Ascending aorta (tissue), 2 donors: ENCODE measurements around the gene ZNF205. TPM values are rescaled to one million over a fixed set of nuclear protein-coding genes. Genes with fewer than 3 reads are reported as not detected.
"Not testable (repeated sequence)": the region's sequence is repeated elsewhere in the genome, so short reads cannot be mapped to it uniquely, and the experiment has no call there.

ENCODE experiments used
- DNase-seq, 2 donors: peaks; one replicate each; pipeline ENCODE4 v3.0.0-alpha.2; 2019; ENCODE audit warnings: low spot score in 2 of 2
- H3K27ac ChIP-seq, 2 donors: fragments of 200-600 bp; sonication (generic); one replicate each; pipeline ENCODE4 v1.5.1; 2016 to 2017; ENCODE audit warnings: mild to moderate bottlenecking in 1 of 2
- H3K27me3 ChIP-seq: fragments of 200-600 bp; sonication (generic); one replicate; pipeline ENCODE4 v1.5.1; 2017
- H3K36me3 ChIP-seq, 2 donors: fragments of 200-600 bp; sonication (generic); one replicate each; pipeline ENCODE4 v1.5.1; 2016
- H3K4me1 ChIP-seq, 2 donors: fragments of 200-600 bp; sonication (generic); one replicate each; pipeline ENCODE4 v1.5.1; 2016 to 2017; ENCODE audit warnings: mild to moderate bottlenecking in 1 of 2
- H3K4me3 ChIP-seq, 2 donors: fragments of 200-600 bp; sonication (generic); one replicate each; pipeline ENCODE4 v1.5.1; 2016 to 2017; ENCODE audit warnings: mild to moderate bottlenecking in 1 of 2
- H3K9me3 ChIP-seq, 2 donors: fragments of 200-600 bp; sonication (generic); one replicate each; pipeline ENCODE4 v1.5.1; 2016
- intact Hi-C: fragments of 100-400 bp; cut with DNase I; formaldehyde crosslinking; loops from one replicate; pipeline ENCODE4 v1.15.1; 2023
- total RNA-seq: library from RNA; depleted of rRNA; stranded (reverse); fragments of >200 nt; gene quantifications from one replicate; pipeline ENCODE4 v1.1.0, GENCODE V29; 2016
- TF ChIP-seq, protein P1 (sequence below), 3 experiments: fragments of 200-600 bp in 2 of 3; fragments of 450-650 bp in 1 of 3; sonication (generic) in 2 of 3; IDR thresholded peaks; one replicate each; pipeline ENCODE4 v1.5.1; 2016 to 2019; ENCODE audit warnings: antibody characterized with exemption in 3 of 3, mild to moderate bottlenecking in 1 of 3, moderate library complexity in 1 of 3

Gene ZNF205
- total RNA-seq, 1 donor from 2014 or later: 49.8 TPM

- DNase-seq: no peak
- TF ChIP-seq, protein P1, sequence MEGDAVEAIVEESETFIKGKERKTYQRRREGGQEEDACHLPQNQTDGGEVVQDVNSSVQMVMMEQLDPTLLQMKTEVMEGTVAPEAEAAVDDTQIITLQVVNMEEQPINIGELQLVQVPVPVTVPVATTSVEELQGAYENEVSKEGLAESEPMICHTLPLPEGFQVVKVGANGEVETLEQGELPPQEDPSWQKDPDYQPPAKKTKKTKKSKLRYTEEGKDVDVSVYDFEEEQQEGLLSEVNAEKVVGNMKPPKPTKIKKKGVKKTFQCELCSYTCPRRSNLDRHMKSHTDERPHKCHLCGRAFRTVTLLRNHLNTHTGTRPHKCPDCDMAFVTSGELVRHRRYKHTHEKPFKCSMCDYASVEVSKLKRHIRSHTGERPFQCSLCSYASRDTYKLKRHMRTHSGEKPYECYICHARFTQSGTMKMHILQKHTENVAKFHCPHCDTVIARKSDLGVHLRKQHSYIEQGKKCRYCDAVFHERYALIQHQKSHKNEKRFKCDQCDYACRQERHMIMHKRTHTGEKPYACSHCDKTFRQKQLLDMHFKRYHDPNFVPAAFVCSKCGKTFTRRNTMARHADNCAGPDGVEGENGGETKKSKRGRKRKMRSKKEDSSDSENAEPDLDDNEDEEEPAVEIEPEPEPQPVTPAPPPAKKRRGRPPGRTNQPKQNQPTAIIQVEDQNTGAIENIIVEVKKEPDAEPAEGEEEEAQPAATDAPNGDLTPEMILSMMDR (IDR thresholded peaks at IDR 0.05): no peak
- intact Hi-C loops: no loop called here
- H3K9me3 ChIP-seq: no peaks in the 10 kb centered on the region
- peaks cover 4 to 13% of the 10 kb centered on the region in 2 donors for H3K4me1 ChIP-seq
- H3K27me3 ChIP-seq: no peaks in the 10 kb centered on the region
- no peak overlapping the region for H3K27ac ChIP-seq
- no peak overlapping the region for H3K4me3 ChIP-seq
- H3K36me3 ChIP-seq: no peaks in the 10 kb centered on the region
Observed at GRCh38 chr16:3161235-3162018, 49.0 kb downstream of the ZNF205 start.

GRCh38 chr16:3164121-3164991 is 52.0 kb downstream of the ZNF205 start:
- H3K9me3 ChIP-seq: no peaks in the 10 kb centered on the region
- TF ChIP-seq, protein P1 (IDR thresholded peaks at IDR 0.05): no peak
- peaks cover 0 to 5% of the 10 kb centered on the region in 2 donors for H3K4me1 ChIP-seq
- no peak for DNase-seq
- no peak overlapping the region for H3K27ac ChIP-seq
- intact Hi-C loops: no loop called here
- H3K4me3 ChIP-seq: no peak overlapping the region
- H3K36me3 ChIP-seq: no peaks in the 10 kb centered on the region
- no peaks in the 10 kb centered on the region for H3K27me3 ChIP-seq

GRCh38 chr16:3165111-3165822 is 52.9 kb downstream of the ZNF205 start:
- H3K4me3 ChIP-seq: peak overlapping the region in 1 of 2 donors; percentile 56
- TF ChIP-seq, protein P1 (IDR thresholded peaks at IDR 0.05): no peak
- no peak for DNase-seq
- intact Hi-C loops: no loop called here
- H3K9me3 ChIP-seq: no peaks in the 10 kb centered on the region
- H3K27ac ChIP-seq: peak overlapping the region in 1 of 2 donors; percentile 42
- H3K36me3 ChIP-seq: no peaks in the 10 kb centered on the region
- peaks cover 0 to 6% of the 10 kb centered on the region in 2 donors for H3K4me1 ChIP-seq
- H3K27me3 ChIP-seq: no peaks in the 10 kb centered on the region

- Histone ChIP-seq H3K27ac (no peak overlapping the region), H3K27me3 (no peaks in the 10 kb centered on the region), H3K36me3 (no peaks in the 10 kb centered on the region), H3K4me1 (peaks cover 9 to 11% of the 10 kb centered on the region in 2 donors), H3K9me3 (no peaks in the 10 kb centered on the region), H3K4me3 (no peak overlapping the region)
- TF ChIP-seq, protein P1 (IDR thresholded peaks at IDR 0.05): no peak
- intact Hi-C loops: loop anchor here (1.0 kb wide), 1 partner anchor 107 kb away; no protein-coding TSS in a partner anchor
- DNase-seq: no peak
Observed at GRCh38 chr16:3166505-3166886, 54.1 kb downstream of the ZNF205 start.

- H3K27ac ChIP-seq, DNase-seq, H3K9me3 ChIP-seq, H3K36me3 ChIP-seq, H3K4me3 ChIP-seq, intact Hi-C loops: not testable (repeated sequence)
- Histone ChIP-seq H3K4me1 (peaks cover 9 to 11% of the 10 kb centered on the region in 2 donors), H3K27me3 (peaks cover 19% of the 10 kb centered on the region)
Observed at GRCh38 chr16:3168729-3169128, 56.3 kb downstream of the ZNF205 start.

Other genes with a start within 250 kb of the ZNF205 start
- gene FLYWCH2, start 229.4 kb upstream of the ZNF205 start, total RNA-seq: 109 TPM
- 74.3 TPM for gene FLYWCH1, start 200.7 kb upstream of the ZNF205 start, total RNA-seq
- gene KREMEN2, start 148.3 kb upstream of the ZNF205 start, total RNA-seq: not detected
- 9.2 TPM for gene PAQR4, start 143.2 kb upstream of the ZNF205 start, total RNA-seq
- not detected for gene PKMYT1, start 132.1 kb upstream of the ZNF205 start, total RNA-seq
- not detected for gene CLDN9, start 99.7 kb upstream of the ZNF205 start, total RNA-seq
- not detected for gene CLDN6, start 94.4 kb upstream of the ZNF205 start, total RNA-seq
- 914 TPM for gene TNFRSF12A, start 92.2 kb upstream of the ZNF205 start, total RNA-seq
- gene HCFC1R1, start 88.6 kb upstream of the ZNF205 start, total RNA-seq: 50.8 TPM
- gene THOC6, start 88.6 kb upstream of the ZNF205 start, total RNA-seq: 32.6 TPM
- gene BICDL2, start 75.6 kb upstream of the ZNF205 start, total RNA-seq: not detected
- gene MMP25, start 66.0 kb upstream of the ZNF205 start, total RNA-seq: 0.21 TPM
- 139 TPM for gene IL32, start 46.9 kb upstream of the ZNF205 start, total RNA-seq
- not detected for gene ZSCAN10, start 13.3 kb upstream of the ZNF205 start, total RNA-seq
- 25.3 TPM for gene ZNF213, start 22.4 kb downstream of the ZNF205 start, total RNA-seq
- gene OR1F1, start 75.6 kb downstream of the ZNF205 start, total RNA-seq: not detected
- gene ZNF200, start 122.6 kb downstream of the ZNF205 start, total RNA-seq: 14.6 TPM
- gene MEFV, start 144.0 kb downstream of the ZNF205 start, total RNA-seq: 1.1 TPM
- 61.8 TPM for gene ZNF263, start 170.9 kb downstream of the ZNF205 start, total RNA-seq
- 1.6 TPM for gene TIGD7, start 192.8 kb downstream of the ZNF205 start, total RNA-seq
- gene ZNF75A, start 192.9 kb downstream of the ZNF205 start, total RNA-seq: 8.3 TPM
- not detected for gene OR2C1, start 243.3 kb downstream of the ZNF205 start, total RNA-seq